ENCODE measurements around the gene RARA. TPM values are rescaled to one million over a fixed set of nuclear protein-coding genes. Genes with fewer than 3 reads are reported as not detected.
A peak's percentile ranks its signal among the peaks of the same experiment; 100 is the strongest.
"Not testable (repeated sequence)": the region's sequence is repeated elsewhere in the genome, so short reads cannot be mapped to it uniquely, and the experiment has no call there.

Gene RARA
- total RNA-seq, 2 donors from 2014 or later: 28.5 to 51.7 TPM

DNA sequence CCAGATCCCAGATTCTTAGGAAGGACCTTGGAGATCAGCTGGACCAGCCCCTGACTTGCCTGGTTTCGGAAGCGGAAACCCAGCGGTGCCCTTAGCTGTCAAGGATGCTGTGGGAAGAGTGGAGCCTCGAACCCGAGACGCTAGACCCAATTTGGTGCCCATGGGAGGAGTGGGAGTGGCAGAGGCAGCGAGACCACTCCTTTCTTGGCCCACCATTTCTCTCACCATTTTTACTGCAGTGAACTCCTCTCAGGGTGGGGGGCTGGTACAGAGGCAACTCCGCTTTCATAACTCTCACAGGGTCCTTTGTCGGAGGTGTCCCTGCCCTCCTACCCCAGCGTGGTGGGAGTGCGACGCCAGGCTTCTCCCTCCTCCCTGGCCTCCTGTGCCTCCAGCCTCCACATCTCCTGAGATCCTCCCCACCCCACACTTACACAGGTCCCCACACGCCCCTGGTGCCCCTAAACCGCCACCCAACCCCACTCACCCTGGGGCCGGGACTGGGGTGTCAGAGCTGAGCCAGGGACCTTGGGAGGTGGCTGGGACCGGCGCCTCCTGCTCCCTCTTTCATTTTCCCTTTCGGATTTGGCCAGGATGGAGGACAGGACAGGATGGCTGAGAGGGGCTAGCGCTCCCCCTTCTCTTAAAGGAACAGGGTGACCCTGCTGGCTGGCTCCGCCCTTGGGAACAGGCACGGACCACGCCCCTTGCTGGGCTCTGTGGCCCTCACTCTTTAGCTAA lies 55.3 kb downstream of the RARA start, which contains the start of gene GJD3:
GJD3 (minus strand) TSS at position 617 of the 741 bp plus-strand sequence. CDS start 922 bp downstream, outside the sequence.
- Histone ChIP-seq H3K36me3 (no peaks in the 10 kb centered on the region), H3K27ac (no peak within 1 kb of the TSS), H3K27me3 (no peaks in the 10 kb centered on the region), H3K4me1 (peaks cover 0 to 14% of the 10 kb centered on the region in 2 donors), H3K9me3 (no peaks in the 10 kb centered on the region), H3K4me3 (peak within 1 kb of the TSS; percentile 36 to 57)
- no peak for TF ChIP-seq CTCF (IDR thresholded peaks at IDR 0.05)
- no peak for DNase-seq (ENCODE audit: low spot score)

DNA sequence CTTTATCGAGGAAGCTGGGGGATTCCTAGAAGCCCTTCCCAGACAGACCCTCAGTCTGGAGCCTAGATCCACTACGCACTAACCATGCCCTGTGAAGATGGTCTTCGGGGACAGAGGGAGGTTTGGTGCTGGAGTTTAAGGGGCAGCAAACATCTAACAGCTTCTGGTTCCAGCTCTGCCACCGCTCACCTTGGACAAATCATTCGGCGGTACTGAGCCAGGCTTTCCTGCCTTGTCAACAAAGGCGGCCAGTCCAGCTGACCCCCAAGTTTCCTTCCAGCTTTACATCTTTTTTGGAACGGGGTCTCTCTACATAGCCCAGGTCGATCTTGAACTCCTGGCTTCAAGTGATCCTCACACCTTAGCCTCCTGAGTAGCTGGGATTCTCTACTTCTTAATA lies 55.9 kb downstream of the RARA start:
- H3K27me3 ChIP-seq: no peaks in the 10 kb centered on the region
- no peak overlapping the region for H3K4me3 ChIP-seq
- H3K27ac ChIP-seq: no peak overlapping the region
- no peak for DNase-seq (ENCODE audit: low spot score)
- no peaks in the 10 kb centered on the region for H3K36me3 ChIP-seq
- H3K4me1 ChIP-seq: peaks cover 0 to 14% of the 10 kb centered on the region in 2 donors
- H3K9me3 ChIP-seq: no peaks in the 10 kb centered on the region
- TF ChIP-seq CTCF (IDR thresholded peaks at IDR 0.05): no peak

GRCh38 chr17:40366076-40366860 lies 57.3 kb downstream of the RARA start:
- no peak overlapping the region for H3K4me3 ChIP-seq
- no peak overlapping the region for H3K27ac ChIP-seq
- H3K9me3 ChIP-seq: no peaks in the 10 kb centered on the region
- no peaks in the 10 kb centered on the region for H3K27me3 ChIP-seq
- no peak for TF ChIP-seq CTCF (IDR thresholded peaks at IDR 0.05)
- H3K36me3 ChIP-seq: no peaks in the 10 kb centered on the region
- no peak for DNase-seq (ENCODE audit: low spot score)
- H3K4me1 ChIP-seq: peaks cover 0 to 14% of the 10 kb centered on the region in 2 donors

DNA sequence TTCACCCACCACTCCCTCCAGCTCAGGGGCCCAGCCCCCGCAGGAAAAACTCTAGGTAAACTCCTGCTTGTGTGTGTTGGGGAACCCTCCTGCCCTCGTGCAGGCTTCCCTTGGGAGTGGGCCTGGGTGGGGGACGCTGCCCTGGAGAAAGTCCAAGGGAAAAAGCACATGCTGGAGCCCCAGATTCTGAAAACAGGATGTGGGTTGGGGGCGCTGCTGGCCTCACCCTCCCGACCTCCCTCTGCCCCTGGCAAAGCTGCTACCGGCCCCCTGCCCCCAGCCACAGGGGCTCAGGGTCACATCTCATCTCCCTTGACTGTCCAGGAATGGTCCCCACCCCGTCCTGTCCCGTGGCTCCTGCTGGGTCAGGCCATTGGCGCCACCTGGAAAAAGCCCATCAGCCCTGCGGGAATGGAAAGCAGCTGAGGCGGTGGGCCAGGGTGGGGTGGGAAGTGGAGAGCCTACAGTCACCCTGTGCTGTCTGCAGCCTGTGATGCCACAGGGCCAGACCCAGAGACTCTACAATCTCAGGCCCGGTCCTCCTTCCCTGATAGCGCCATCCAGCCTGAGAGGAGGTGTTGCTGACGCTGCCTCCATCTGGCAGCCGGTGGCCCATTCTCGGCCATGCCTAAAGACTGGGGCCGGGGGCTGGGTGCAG lies 58.0 kb downstream of the RARA start:
- Histone ChIP-seq H3K27ac (no peak overlapping the region), H3K4me1 (peaks cover 0 to 14% of the 10 kb centered on the region in 2 donors), H3K36me3 (no peaks in the 10 kb centered on the region), H3K4me3 (no peak overlapping the region), H3K9me3 (no peaks in the 10 kb centered on the region), H3K27me3 (no peaks in the 10 kb centered on the region)
- no peak for DNase-seq (ENCODE audit: low spot score)
- TF ChIP-seq CTCF (IDR thresholded peaks at IDR 0.05): no peak

DNA sequence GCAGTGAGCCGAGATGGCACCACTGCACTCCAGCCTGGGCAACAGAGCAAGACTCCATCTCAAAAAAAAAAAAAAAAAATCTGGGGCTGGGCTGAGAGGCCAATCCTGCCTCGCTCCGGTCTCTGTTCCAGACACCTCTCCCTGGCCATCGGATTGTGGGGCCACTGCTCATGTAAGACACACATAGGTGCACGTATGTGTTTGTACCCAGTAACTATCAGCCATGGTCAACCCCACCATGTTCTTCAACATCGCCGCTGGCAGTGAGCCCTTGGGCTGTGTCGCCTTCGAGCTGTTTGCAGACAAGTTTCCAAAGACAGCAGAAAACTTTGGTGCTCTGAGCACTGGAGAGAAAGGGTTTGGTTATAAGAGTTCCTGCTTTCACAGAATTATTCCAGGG lies 58.7 kb downstream of the RARA start:
- not testable (repeated sequence) for DNase-seq (ENCODE audit: low spot score); H3K27ac ChIP-seq; H3K4me3 ChIP-seq; H3K27me3 ChIP-seq; H3K36me3 ChIP-seq; H3K9me3 ChIP-seq
- peaks cover 0 to 14% of the 10 kb centered on the region in 2 donors for H3K4me1 ChIP-seq

- no peaks in the 10 kb centered on the region for H3K4me1 ChIP-seq
- H3K27ac ChIP-seq: no peak overlapping the region
- no peaks in the 10 kb centered on the region for H3K27me3 ChIP-seq
- no peaks in the 10 kb centered on the region for H3K36me3 ChIP-seq
- no peak for DNase-seq (ENCODE audit: low spot score)
- H3K9me3 ChIP-seq: no peaks in the 10 kb centered on the region
- TF ChIP-seq CTCF (IDR thresholded peaks at IDR 0.05): no peak
- no peak overlapping the region for H3K4me3 ChIP-seq
These were observed 60.9 kb downstream of the RARA start for GRCh38 chr17:40369923-40370322.
